CD14-positive monocyte (primary cell): ENCODE results near the gene LRIT1. TPM values are rescaled to one million over a fixed set of nuclear protein-coding genes. Genes with fewer than 3 reads are reported as not detected.

ENCODE experiments used
- DNase-seq, 3 donors: peaks; one replicate each; pipeline ENCODE4 v3.0.0-alpha.2; 2011 to 2022
- H2AFZ ChIP-seq: 2 replicates; pipeline ENCODE4 v1.6.0; 2012; ENCODE audit warnings: mild to moderate bottlenecking, low read depth, low read length, inconsistent platforms; ENCODE audit not compliant: insufficient read depth, poor library complexity, severe bottlenecking
- H3K27ac ChIP-seq, 2 donors: 1 replicate in 1 of 2; 2 replicates in 1 of 2; pipeline ENCODE4 v1.5.1; 2012 to 2013; ENCODE audit warnings: low read length in 2 of 2, control low read depth in 1 of 2, inconsistent platforms in 1 of 2, low read depth in 1 of 2, mild to moderate bottlenecking in 1 of 2
- H3K27me3 ChIP-seq, 2 donors: one replicate each; pipeline versions ENCODE4 v1.6.0 to v1.6.1; 2011 to 2013; ENCODE audit warnings: low read length in 2 of 2; ENCODE audit not compliant: control insufficient read depth in 2 of 2, insufficient read depth in 2 of 2
- H3K36me3 ChIP-seq, 2 donors: replicated peaks in 1 of 2; 1 replicate in 1 of 2; 2 replicates in 1 of 2; pipeline versions ENCODE4 v1.5.1 to v1.6.1; 2012 to 2013; ENCODE audit warnings: low read length in 2 of 2, control low read depth in 1 of 2, inconsistent platforms in 1 of 2, mild to moderate bottlenecking in 1 of 2; ENCODE audit not compliant: insufficient read depth in 2 of 2, control insufficient read depth in 1 of 2
- H3K4me1 ChIP-seq, 2 donors: 1 replicate in 1 of 2; 2 replicates in 1 of 2; pipeline versions ENCODE4 v1.5.1 to v1.6.1; 2012 to 2013; ENCODE audit warnings: low read length in 2 of 2, control low read depth in 1 of 2, inconsistent platforms in 1 of 2, mild to moderate bottlenecking in 1 of 2, moderate library complexity in 1 of 2; ENCODE audit not compliant: insufficient read depth in 2 of 2, control insufficient read depth in 1 of 2
- H3K4me2 ChIP-seq: replicated peaks from 2 replicates; pipeline ENCODE3; 2012; ENCODE audit warnings: low read length, moderate library complexity, mild to moderate bottlenecking; ENCODE audit not compliant: poor library complexity, severe bottlenecking; ENCODE audit errors: extremely low read depth
- H3K4me3 ChIP-seq, 3 experiments: fragments of 200-600 bp in 1 of 3; sonication (generic) in 1 of 3; replicated peaks in 1 of 3; 1 replicate in 2 of 3; 2 replicates in 1 of 3; pipeline ENCODE4 v1.5.1; 2011 to 2013; ENCODE audit warnings: low read length in 3 of 3, mild to moderate bottlenecking in 3 of 3, control low read depth in 2 of 3, low read depth in 2 of 3, inconsistent platforms in 1 of 3, moderate library complexity in 1 of 3
- H3K79me2 ChIP-seq: 2 replicates; pipeline ENCODE4 v1.6.0; 2012; ENCODE audit warnings: mild to moderate bottlenecking, control low read depth, inconsistent platforms, low read length, moderate library complexity; ENCODE audit not compliant: insufficient read depth
- H3K9ac ChIP-seq: 2 replicates; pipeline ENCODE4 v1.6.0; 2017; ENCODE audit warnings: low read length, mild to moderate bottlenecking; ENCODE audit not compliant: insufficient read depth, poor library complexity, severe bottlenecking
- H3K9me3 ChIP-seq, 2 donors: replicated peaks in 1 of 2; 1 replicate in 1 of 2; 2 replicates in 1 of 2; pipeline versions ENCODE4 v1.5.1 to v1.6.1; 2012 to 2013; ENCODE audit warnings: low read length in 2 of 2, control low read depth in 1 of 2; ENCODE audit not compliant: control insufficient read depth in 1 of 2, insufficient read depth in 1 of 2
- H4K20me1 ChIP-seq: 2 replicates; pipeline ENCODE4 v1.6.0; 2012; ENCODE audit warnings: mild to moderate bottlenecking, low read length, control low read depth, moderate library complexity; ENCODE audit not compliant: insufficient read depth
- H3K27ac Mint-ChIP-seq, 7 donors: one replicate each; pipeline ENCODE4 v1.8.0; 2020; ENCODE audit warnings: mild to moderate bottlenecking in 7 of 7, mixed read lengths in 7 of 7, moderate library complexity in 6 of 7, inconsistent platforms in 2 of 7
- H3K27me3 Mint-ChIP-seq, 3 donors: one replicate each; pipeline ENCODE4 v1.8.0; 2021 to 2022; ENCODE audit warnings: low read depth in 3 of 3, mild to moderate bottlenecking in 3 of 3, mixed read lengths in 3 of 3, moderate library complexity in 3 of 3, inconsistent platforms in 1 of 3
- H3K36me3 Mint-ChIP-seq, 2 donors: one replicate each; pipeline ENCODE4 v1.8.0; 2020; ENCODE audit warnings: mixed read lengths in 2 of 2, inconsistent platforms in 1 of 2, mild to moderate bottlenecking in 1 of 2
- H3K4me1 Mint-ChIP-seq: one replicate; pipeline ENCODE4 v1.8.0; 2020; ENCODE audit warnings: mild to moderate bottlenecking, mixed read lengths
- H3K4me3 Mint-ChIP-seq, 2 donors: one replicate each; pipeline ENCODE4 v1.8.0; 2020; ENCODE audit warnings: mild to moderate bottlenecking in 2 of 2, mixed read lengths in 2 of 2, moderate library complexity in 1 of 2
- H3K9me3 Mint-ChIP-seq, 7 donors: one replicate each; pipeline ENCODE4 v1.8.0; 2020 to 2022; ENCODE audit warnings: mixed read lengths in 7 of 7, mild to moderate bottlenecking in 6 of 7, moderate library complexity in 6 of 7, inconsistent platforms in 2 of 7
- WGBS: methylation state at CpG from one replicate; pipeline ENCODE4 v1.1.5; 2013; ENCODE audit warnings: missing lambda C conversion rate; ENCODE audit not compliant: insufficient coverage; 5-methylcytosine and 5-hydroxymethylcytosine counted together
- intact Hi-C, 2 donors: fragments of 100-400 bp; cut with micrococcal nuclease; formaldehyde crosslinking; loops; one replicate each; pipeline versions ENCODE4 v1.15.0 to v1.15.1; 2023
- polyA plus RNA-seq, 3 donors: library from polyadenylated mRNA; depleted of rRNA in 1 of 3; unstranded in 2 of 3; stranded (reverse) in 1 of 3; fragments of 300-500 nt in 2 of 3; fragments of >200 nt in 1 of 3; fragmentation: Illumina TruSeq in 2 of 3; gene quantifications; 1 replicate in 2 of 3; 2 replicates in 1 of 3; pipeline ENCODE4 v1.2.3, GENCODE V29; 2012 to 2021
- TF ChIP-seq, protein P1 (sequence below): fragments of 200-600 bp; IDR thresholded peaks from one replicate; pipeline ENCODE4 v1.8.0; 2022; ENCODE audit warnings: antibody characterized with exemption, mild to moderate bottlenecking

LRIT1 gene
- polyA plus RNA-seq, 3 donors = not detected

DNA sequence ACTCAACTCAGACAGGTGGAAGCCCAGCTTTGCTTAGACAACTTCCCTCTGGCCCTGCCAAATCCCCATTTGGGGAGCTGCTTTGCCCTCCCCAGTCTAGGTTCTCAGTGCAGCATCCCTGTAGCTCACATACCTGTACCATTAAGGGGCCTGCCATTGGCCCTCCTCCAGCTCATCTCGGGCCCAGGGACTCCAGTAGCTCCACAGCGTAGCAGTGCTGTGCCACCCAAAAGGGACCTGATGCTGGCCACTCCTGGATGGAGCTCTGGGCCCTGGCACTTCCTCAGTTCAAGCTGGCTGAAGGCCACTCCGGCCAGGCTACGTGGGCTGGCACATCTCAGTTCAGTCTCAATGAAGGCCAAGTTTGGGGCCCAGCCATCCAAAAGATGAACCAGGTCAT lies 7.4 kb downstream of the LRIT1 start:
- 96% methylated on average over 4 of the region's 4 CpGs for WGBS
- Mint-ChIP-seq H3K9me3 (peaks cover 0 to 8% (median 2%) of the 10 kb centered on the region in 7 donors), H3K27ac (no peak overlapping the region), H3K4me1 (no peaks in the 10 kb centered on the region), H3K27me3 (peaks cover 4 to 13% (median 12%) of the 10 kb centered on the region in 3 donors), H3K4me3 (no peak overlapping the region), H3K36me3 (no peaks in the 10 kb centered on the region)
- no peaks in the 10 kb centered on the region for H3K4me1 ChIP-seq
- TF ChIP-seq, protein P1, sequence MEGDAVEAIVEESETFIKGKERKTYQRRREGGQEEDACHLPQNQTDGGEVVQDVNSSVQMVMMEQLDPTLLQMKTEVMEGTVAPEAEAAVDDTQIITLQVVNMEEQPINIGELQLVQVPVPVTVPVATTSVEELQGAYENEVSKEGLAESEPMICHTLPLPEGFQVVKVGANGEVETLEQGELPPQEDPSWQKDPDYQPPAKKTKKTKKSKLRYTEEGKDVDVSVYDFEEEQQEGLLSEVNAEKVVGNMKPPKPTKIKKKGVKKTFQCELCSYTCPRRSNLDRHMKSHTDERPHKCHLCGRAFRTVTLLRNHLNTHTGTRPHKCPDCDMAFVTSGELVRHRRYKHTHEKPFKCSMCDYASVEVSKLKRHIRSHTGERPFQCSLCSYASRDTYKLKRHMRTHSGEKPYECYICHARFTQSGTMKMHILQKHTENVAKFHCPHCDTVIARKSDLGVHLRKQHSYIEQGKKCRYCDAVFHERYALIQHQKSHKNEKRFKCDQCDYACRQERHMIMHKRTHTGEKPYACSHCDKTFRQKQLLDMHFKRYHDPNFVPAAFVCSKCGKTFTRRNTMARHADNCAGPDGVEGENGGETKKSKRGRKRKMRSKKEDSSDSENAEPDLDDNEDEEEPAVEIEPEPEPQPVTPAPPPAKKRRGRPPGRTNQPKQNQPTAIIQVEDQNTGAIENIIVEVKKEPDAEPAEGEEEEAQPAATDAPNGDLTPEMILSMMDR = no peak
- no peaks in the 10 kb centered on the region for H3K27me3 ChIP-seq
- H3K79me2 ChIP-seq = no peaks in the 10 kb centered on the region
- H3K9me3 ChIP-seq = no peaks in the 10 kb centered on the region
- H3K4me2 ChIP-seq = no peak overlapping the region
- no peaks in the 10 kb centered on the region for H4K20me1 ChIP-seq
- H3K36me3 ChIP-seq = no peaks in the 10 kb centered on the region
- no peak overlapping the region for H2AFZ ChIP-seq
- no peak overlapping the region for H3K4me3 ChIP-seq
- no peak for DNase-seq
- H3K9ac ChIP-seq = no peak overlapping the region
- intact Hi-C loops = no loop called here
- H3K27ac ChIP-seq = no peak overlapping the region

GRCh38 chr10:84232376-84232775 lies 9.0 kb downstream of the LRIT1 start:
- no peaks in the 10 kb centered on the region for H3K36me3 Mint-ChIP-seq
- TF ChIP-seq, protein P1 = no peak
- Histone ChIP-seq H3K27me3 (no peaks in the 10 kb centered on the region), H3K4me2 (no peak overlapping the region), H3K27ac (no peak overlapping the region), H3K4me1 (no peaks in the 10 kb centered on the region), H3K36me3 (no peaks in the 10 kb centered on the region), H3K4me3 (no peak overlapping the region), H3K79me2 (no peaks in the 10 kb centered on the region), H2AFZ (no peak overlapping the region), H4K20me1 (no peaks in the 10 kb centered on the region), H3K9ac (no peak overlapping the region), H3K9me3 (no peaks in the 10 kb centered on the region)
- H3K4me3 Mint-ChIP-seq = no peak overlapping the region
- no peak for DNase-seq
- intact Hi-C loops = no loop called here
- peaks cover 4 to 11% (median 8%) of the 10 kb centered on the region in 3 donors for H3K27me3 Mint-ChIP-seq
- no peaks in the 10 kb centered on the region for H3K4me1 Mint-ChIP-seq
- no peak overlapping the region for H3K27ac Mint-ChIP-seq
- peaks cover 0 to 8% (median 1%) of the 10 kb centered on the region in 7 donors for H3K9me3 Mint-ChIP-seq
- 91% methylated on average over 10 of the region's 10 CpGs for WGBS
